H1 (cell line): Measurements from ENCODE around the gene NPR2. TPM values are rescaled to one million over a fixed set of nuclear protein-coding genes. Genes with fewer than 3 reads are reported as not detected.
A peak's percentile ranks its signal among the peaks of the same experiment; 100 is the strongest.

Source experiments
- CTCF ChIA-PET: fragments of 300-600 bp; sonication (Branson Sonifier 250); formaldehyde crosslinking; loops from one replicate; lab custom pipeline; 2021; ENCODE audit not compliant: partially characterized antibody; lab: Charles Lee
- POLR2A ChIA-PET: fragments of 300-600 bp; sonication (Branson Sonifier 250); formaldehyde crosslinking; loops from one replicate; lab custom pipeline; 2021; ENCODE audit warnings: inconsistent platforms; ENCODE audit not compliant: partially characterized antibody; lab: Charles Lee
- DNase-seq, 2 experiments: peaks; one replicate each; pipeline versions ENCODE4 v3.0.0 to v3.0.0-alpha.2; 2010 to 2022; ENCODE audit warnings: low spot score in 2 of 2, low read depth in 1 of 2, mixed read lengths in 1 of 2
- FAIRE-seq: peaks from 2 replicates; lab custom pipeline; 2011; peaks lifted over from hg19 to GRCh38; lab: Jason Lieb, UNC
- H2AFZ ChIP-seq: 2 replicates; pipeline ENCODE4 v1.8.1; 2012; ENCODE audit warnings: low read length, inconsistent platforms
- H2AK5ac ChIP-seq: 2 replicates; pipeline ENCODE4 v1.6.1; 2013; ENCODE audit warnings: low read depth, low read length
- H2BK120ac ChIP-seq: replicated peaks from 2 replicates; pipeline ENCODE3; 2013; ENCODE audit warnings: low read depth, low read length, inconsistent platforms
- H2BK12ac ChIP-seq: 2 replicates; pipeline ENCODE4 v1.6.1; 2013; ENCODE audit warnings: low read depth, low read length
- H2BK15ac ChIP-seq: 2 replicates; pipeline ENCODE4 v1.6.1; 2013; ENCODE audit warnings: low read length
- H2BK20ac ChIP-seq: 2 replicates; pipeline ENCODE4 v1.6.1; 2013; ENCODE audit warnings: low read length
- H2BK5ac ChIP-seq: 2 replicates; pipeline ENCODE4 v1.6.1; 2013; ENCODE audit warnings: low read depth, low read length
- H3K14ac ChIP-seq: 2 replicates; pipeline ENCODE4 v1.6.1; 2013; ENCODE audit warnings: inconsistent platforms; ENCODE audit not compliant: insufficient read length
- H3K18ac ChIP-seq: 2 replicates; pipeline ENCODE4 v1.6.1; 2013; ENCODE audit warnings: low read length; ENCODE audit errors: extremely low read depth
- H3K23ac ChIP-seq: 2 replicates; pipeline ENCODE4 v1.6.1; 2013; ENCODE audit warnings: inconsistent platforms; ENCODE audit not compliant: insufficient read length
- H3K23me2 ChIP-seq: 2 replicates; pipeline ENCODE4 v1.6.1; 2013; ENCODE audit warnings: low read depth, low read length
- H3K27ac ChIP-seq: 2 replicates; pipeline ENCODE4 v1.6.1; 2011; ENCODE audit warnings: low read depth, low read length, inconsistent platforms
- H3K27me3 ChIP-seq, 4 experiments: replicated peaks in 1 of 4; 1 replicate in 1 of 4; 2 replicates in 3 of 4; pipeline versions ENCODE4 v1.6.1 to v1.8.1; 2011 to 2013; ENCODE audit warnings: low read length in 3 of 4, mild to moderate bottlenecking in 3 of 4, inconsistent platforms in 2 of 4, mixed read lengths in 2 of 4, moderate library complexity in 1 of 4; ENCODE audit not compliant: control insufficient read depth in 3 of 4, insufficient read depth in 3 of 4; ENCODE audit errors: extremely low read depth in 1 of 4
- H3K36me3 ChIP-seq, 4 experiments: 2 replicates each; pipeline versions ENCODE4 v1.6.1 to v1.8.1; 2011 to 2013; ENCODE audit warnings: mild to moderate bottlenecking in 4 of 4, low read length in 3 of 4, moderate library complexity in 2 of 4, control low read depth in 1 of 4, inconsistent platforms in 1 of 4; ENCODE audit not compliant: insufficient read depth in 4 of 4, control insufficient read depth in 2 of 4
- H3K4ac ChIP-seq: replicated peaks from 2 replicates; pipeline ENCODE3; 2013; ENCODE audit warnings: low read length, low read depth, mixed read lengths, inconsistent platforms; ENCODE audit not compliant: insufficient read length
- H3K4me1 ChIP-seq, 4 experiments: replicated peaks in 1 of 4; 1 replicate in 1 of 4; 2 replicates in 3 of 4; pipeline versions ENCODE4 v1.6.1 to v1.8.1; 2011 to 2013; ENCODE audit warnings: low read length in 3 of 4, inconsistent platforms in 2 of 4, mixed read lengths in 1 of 4; ENCODE audit not compliant: insufficient read depth in 4 of 4, control insufficient read depth in 3 of 4
- H3K4me2 ChIP-seq, 2 experiments: 2 replicates each; pipeline versions ENCODE4 v1.6.1 to v1.8.1; 2011 to 2013; ENCODE audit warnings: low read depth in 2 of 2, low read length in 2 of 2, control low read depth in 1 of 2, inconsistent platforms in 1 of 2, mild to moderate bottlenecking in 1 of 2; ENCODE audit not compliant: insufficient read depth in 1 of 2
- H3K4me3 ChIP-seq, 4 experiments: fragments of 200-600, 300-600 bp in 1 of 4; sonication (generic), shearing (Covaris generic), sonication (Bioruptor Twin) in 1 of 4; 2 replicates each; pipeline versions ENCODE4 v1.5.1 to v1.8.1; 2011 to 2016; ENCODE audit warnings: low read length in 4 of 4, low read depth in 3 of 4, control low read depth in 2 of 4, inconsistent platforms in 2 of 4, mild to moderate bottlenecking in 2 of 4, mixed read lengths in 1 of 4, moderate library complexity in 1 of 4; ENCODE audit not compliant: insufficient read depth in 2 of 4; ENCODE audit errors: extremely low read depth in 1 of 4
- H3K56ac ChIP-seq: replicated peaks from 2 replicates; pipeline ENCODE3; 2013; ENCODE audit warnings: low read depth, mild to moderate bottlenecking, mixed read lengths, low read length, inconsistent platforms; ENCODE audit not compliant: insufficient read length
- H3K79me1 ChIP-seq: 2 replicates; pipeline ENCODE4 v1.6.1; 2013; ENCODE audit warnings: low read depth, low read length, control low read depth
- H3K79me2 ChIP-seq, 2 experiments: 2 replicates each; pipeline versions ENCODE4 v1.6.1 to v1.8.1; 2012 to 2013; ENCODE audit warnings: low read length in 2 of 2, mild to moderate bottlenecking in 2 of 2, inconsistent platforms in 1 of 2; ENCODE audit not compliant: insufficient read depth in 2 of 2, control insufficient read depth in 1 of 2
- H3K9ac ChIP-seq, 4 experiments: replicated peaks in 1 of 4; 1 replicate in 1 of 4; 2 replicates in 3 of 4; pipeline versions ENCODE4 v1.6.1 to v1.8.1; 2011 to 2013; ENCODE audit warnings: low read depth in 3 of 4, low read length in 3 of 4, control low read depth in 2 of 4, mild to moderate bottlenecking in 2 of 4, moderate library complexity in 2 of 4, inconsistent platforms in 1 of 4; ENCODE audit errors: extremely low read depth in 1 of 4
- H3K9me3 ChIP-seq, 2 experiments: 2 replicates each; pipeline versions ENCODE4 v1.6.1 to v1.8.1; 2012 to 2013; ENCODE audit warnings: mild to moderate bottlenecking in 2 of 2, moderate library complexity in 2 of 2, control low read depth in 1 of 2, inconsistent platforms in 1 of 2, low read depth in 1 of 2, low read length in 1 of 2, mixed read lengths in 1 of 2; ENCODE audit not compliant: insufficient read depth in 2 of 2
- H4K20me1 ChIP-seq, 2 experiments: replicated peaks in 1 of 2; 2 replicates each; pipeline versions ENCODE3 to v1.8.1; 2011 to 2013; ENCODE audit warnings: inconsistent platforms in 2 of 2, low read length in 2 of 2, mild to moderate bottlenecking in 1 of 2; ENCODE audit not compliant: insufficient read depth in 2 of 2, control insufficient read depth in 1 of 2
- H4K5ac ChIP-seq: 2 replicates; pipeline ENCODE4 v1.6.1; 2013; ENCODE audit warnings: low read length, low read depth, mixed read lengths, inconsistent platforms; ENCODE audit not compliant: insufficient read length
- H4K8ac ChIP-seq: 2 replicates; pipeline ENCODE4 v1.8.0; 2013; ENCODE audit warnings: mild to moderate bottlenecking, moderate library complexity, low read length, inconsistent platforms; ENCODE audit not compliant: insufficient read depth; ENCODE audit errors: extremely low read depth
- H4K91ac ChIP-seq: replicated peaks from 2 replicates; pipeline ENCODE3; 2013; ENCODE audit warnings: low read length, mixed read lengths, inconsistent platforms; ENCODE audit not compliant: insufficient read length
- ATF3 ChIP-seq: IDR thresholded peaks from 2 replicates; pipeline ENCODE4 v1.6.1; 2011; ENCODE audit warnings: low read depth, mild to moderate bottlenecking, low read length; ENCODE audit not compliant: insufficient read depth
- CHD1 ChIP-seq: IDR thresholded peaks from 2 replicates; pipeline ENCODE4 v1.6.1; 2012; ENCODE audit warnings: low read depth, low read length, improper control_type of control experiment
- HDAC6 ChIP-seq: IDR thresholded peaks from one replicate; pipeline ENCODE4 v1.7.1; 2012; ENCODE audit warnings: low read depth, mild to moderate bottlenecking, inconsistent platforms, low read length, moderate library complexity
- KDM5A ChIP-seq: fragments of 200-600 bp; IDR thresholded peaks from 2 replicates; pipeline ENCODE4 v1.7.1; 2012; ENCODE audit warnings: mild to moderate bottlenecking, low read length, inconsistent platforms, mixed read lengths
- POU5F1 ChIP-seq: IDR thresholded peaks from 2 replicates; pipeline ENCODE4 v1.6.1; 2011; ENCODE audit warnings: low read depth, mild to moderate bottlenecking, low read length, moderate library complexity
- RFX5 ChIP-seq: IDR thresholded peaks from 2 replicates; pipeline ENCODE4 v1.6.1; 2011; ENCODE audit warnings: low read depth, low read length, improper control_type of control experiment, borderline replicate concordance
- RNF2 ChIP-seq: fragments of 200-900, 300-1000 bp; sonication (generic); IDR thresholded peaks from 2 replicates; pipeline ENCODE4 v1.7.1; 2016; ENCODE audit warnings: borderline replicate concordance, low read depth, mild to moderate bottlenecking, antibody characterized with exemption, low read length; ENCODE audit not compliant: poor library complexity, severe bottlenecking; ENCODE audit errors: missing control alignments
- USF2 ChIP-seq: IDR thresholded peaks from 2 replicates; pipeline ENCODE4 v1.6.1; 2011; ENCODE audit warnings: low read length, improper control_type of control experiment
- YY1 ChIP-seq: IDR thresholded peaks from 2 replicates; pipeline ENCODE4 v1.6.1; 2011; ENCODE audit warnings: low read depth, mild to moderate bottlenecking, low read length
- ZNF274 ChIP-seq: IDR thresholded peaks from 2 replicates; pipeline ENCODE4 v1.7.0; 2012; ENCODE audit warnings: low read length, borderline replicate concordance; ENCODE audit errors: extremely low read depth
- WGBS, 2 experiments: shearing (Covaris generic) in 1 of 2; methylation state at CpG; one replicate each; pipeline versions ENCODE4 v1.1.6 to v1.1.7; 2013 to 2015; ENCODE audit warnings: low lambda C conversion rate in 2 of 2, mixed read lengths in 2 of 2, inconsistent platforms in 1 of 2, low coverage in 1 of 2, missing lambda C conversion rate in 1 of 2; ENCODE audit not compliant: insufficient replicate concordance in 2 of 2, insufficient coverage in 1 of 2, insufficient read length in 1 of 2; ENCODE audit errors: extremely low coverage in 1 of 2, missing lambda C conversion rate in 1 of 2; 5-methylcytosine and 5-hydroxymethylcytosine counted together
- polyA plus RNA-seq, 7 experiments: library from polyadenylated mRNA; depleted of rRNA in 3 of 7; stranded (reverse) in 5 of 7; unstranded in 2 of 7; fragments of >200 nt in 5 of 7; fragments of 200-250 nt in 2 of 7; gene quantifications; 1 replicate in 5 of 7; 2 replicates in 1 of 7; 4 replicates in 1 of 7; pipeline versions ENCODE4 v1.2.1 to v1.2.3, GENCODE V29; 2011 to 2013; ENCODE audit warnings: missing spikeins in 2 of 7, mixed read lengths in 2 of 7
- total RNA-seq: library from RNA; stranded (reverse); fragmentation: NEBNext Ultra II Directional; extraction: Animal tissue kit (Norgen Biotek cat#: 25700); gene quantifications from 2 replicates; pipeline ENCODE4 v1.2.1, GENCODE V29; 2021

NPR2 gene
- total and polyA plus RNA-seq, 2 of the 8 experiments (the other 6 are each of a cell fraction or from before 2014, with no cell fraction given), result 11.0 to 17.0 TPM

DNA sequence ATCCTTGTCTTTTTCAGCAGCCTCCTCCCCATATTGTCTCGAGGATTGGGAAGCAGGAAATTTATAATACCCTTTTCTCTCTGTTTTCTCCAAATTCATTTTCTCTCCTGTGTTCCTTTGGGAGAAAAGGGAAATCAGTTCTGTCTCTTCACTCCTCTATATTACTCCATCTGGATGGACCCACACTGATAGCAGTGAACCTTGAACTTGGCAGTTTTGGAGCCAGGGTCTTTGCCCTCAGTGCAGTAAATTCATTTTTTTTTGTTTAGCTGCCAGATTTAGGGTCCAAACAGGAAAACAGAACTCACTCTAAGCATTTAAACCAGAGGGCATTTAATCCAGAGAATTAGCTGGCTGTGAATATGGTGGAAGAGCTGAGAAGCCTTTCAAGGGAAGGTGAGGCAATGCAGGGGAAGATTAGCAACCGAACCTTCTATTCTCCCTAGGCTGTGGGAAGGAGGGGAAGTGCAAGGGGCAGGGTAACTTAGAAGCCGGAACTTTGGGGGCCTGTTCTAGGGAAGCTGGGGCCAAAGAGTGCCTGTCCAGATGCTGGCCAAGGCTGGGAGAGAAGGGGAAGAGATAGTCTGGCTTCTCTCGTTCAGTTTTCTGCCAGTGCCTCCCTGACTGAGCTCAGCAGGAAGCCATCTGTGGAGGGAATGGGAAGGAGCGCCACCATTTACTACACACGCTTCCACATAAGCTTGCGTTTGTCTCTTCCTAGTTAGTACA is 16.3 kb upstream of the NPR2 start:
- Histone ChIP-seq H3K9me3 (no peaks in the 10 kb centered on the region), H3K4ac (no peak overlapping the region), H3K23me2 (no peaks in the 10 kb centered on the region), H2AK5ac (no peak overlapping the region), H3K23ac (no peak overlapping the region), H4K20me1 (no peaks in the 10 kb centered on the region), H3K4me1 (peaks cover 0 to 6% (median 4%) of the 10 kb centered on the region in 4 experiments; a peak in 6 of 7 replicates), H3K56ac (no peak overlapping the region), H2BK5ac (peak overlapping the region; percentile 56; the same call in 1 of the 2 replicates), H3K9ac (no peak overlapping the region; a peak in 1 of 7 replicates), H4K5ac (no peak overlapping the region), H3K18ac (no peak overlapping the region), H3K79me1 (no peaks in the 10 kb centered on the region), H2BK120ac (no peak overlapping the region), H3K79me2 (no peaks in the 10 kb centered on the region), H2BK15ac (no peak overlapping the region), H3K36me3 (no peaks in the 10 kb centered on the region), H3K27ac (no peak overlapping the region), H3K4me2 (peak overlapping the region; percentile 19 to 47; a peak in 3 of 4 replicates), H2AFZ (no peak overlapping the region), H3K14ac (no peak overlapping the region), H4K91ac (no peak overlapping the region), H2BK20ac (no peak overlapping the region), H3K27me3 (no peaks in the 10 kb centered on the region), H3K4me3 (no peak overlapping the region), H2BK12ac (no peak overlapping the region), H4K8ac (no peak overlapping the region)
- POLR2A ChIA-PET, result interaction anchor here (0.7 to 1.7 kb wide), 9 partner anchors 11 to 47 kb away, joined by 3 to 4 read pairs (median 3); partner anchors contain the start of genes CREB3 and TLN1
- DNase-seq (peak in 1 of 2 experiments; percentile 52), FAIRE-seq (no peak)
- CTCF ChIA-PET, result interaction anchor here (0.6 to 3.8 kb wide), 13 partner anchors 12 to 245 kb away, joined by 3 to 29 read pairs (median 4); partner anchors contain the start of genes GBA2, HINT2 and RGP1
- 67% methylated on average over 7 of the region's 7 CpGs; no CpG with 5 or more reads in 1 of the 2 experiments for WGBS, 2 experiments
- TF ChIP-seq RFX5 (no peak), ATF3 (no peak), POU5F1 (no peak), KDM5A (no peak), YY1 (no peak), USF2 (no peak), CHD1 (no peak), ZNF274 (no peak), RNF2 (no peak), HDAC6 (no peak)
